Osteoblast (primary cell): ENCODE data around the gene MRM1. TPM values are rescaled to one million over a fixed set of nuclear protein-coding genes. Genes with fewer than 3 reads are reported as not detected.

Experiments
- DNase-seq: peaks from one replicate; pipeline ENCODE4 v3.0.0; 2011; ENCODE audit warnings: low spot score, mixed read lengths; ENCODE audit not compliant: insufficient read length; ENCODE audit errors: missing footprints
- H2AFZ ChIP-seq: 2 replicates; pipeline ENCODE4 v1.6.0; 2011; ENCODE audit warnings: mild to moderate bottlenecking, low read length
- H3K27ac ChIP-seq: 2 replicates; pipeline ENCODE4 v1.5.1; 2011; ENCODE audit warnings: mild to moderate bottlenecking, low read depth, low read length, moderate library complexity
- H3K27me3 ChIP-seq: 2 replicates; pipeline ENCODE4 v1.6.0; 2012; ENCODE audit warnings: mild to moderate bottlenecking, control low read depth, inconsistent platforms, low read length, moderate library complexity; ENCODE audit not compliant: insufficient read depth
- H3K36me3 ChIP-seq: 2 replicates; pipeline ENCODE4 v1.5.1; 2011; ENCODE audit warnings: mild to moderate bottlenecking, low read length, control low read depth, moderate library complexity; ENCODE audit not compliant: insufficient read depth
- H3K4me1 ChIP-seq: 2 replicates; pipeline ENCODE4 v1.5.1; 2011; ENCODE audit warnings: mild to moderate bottlenecking, low read length, control low read depth, moderate library complexity; ENCODE audit not compliant: insufficient read depth
- H3K4me2 ChIP-seq: 2 replicates; pipeline ENCODE4 v1.6.0; 2011; ENCODE audit warnings: mild to moderate bottlenecking, low read length; ENCODE audit not compliant: insufficient read depth
- H3K4me3 ChIP-seq: fragments of 200-600 bp; sonication (generic); 3 replicates; pipeline ENCODE4 v1.5.1; 2012; ENCODE audit warnings: mild to moderate bottlenecking, low read length, inconsistent platforms; ENCODE audit not compliant: insufficient read depth
- H3K79me2 ChIP-seq: 2 replicates; pipeline ENCODE4 v1.6.0; 2012; ENCODE audit warnings: mild to moderate bottlenecking, low read length, control low read depth, inconsistent platforms; ENCODE audit not compliant: insufficient read depth
- H3K9me3 ChIP-seq: 2 replicates; pipeline ENCODE4 v1.5.1; 2011; ENCODE audit warnings: low read depth, low read length, control low read depth
- H4K20me1 ChIP-seq: 2 replicates; pipeline ENCODE4 v1.6.0; 2012; ENCODE audit warnings: mild to moderate bottlenecking, low read length, control low read depth; ENCODE audit not compliant: insufficient read depth
- total RNA-seq: library from RNA; depleted of rRNA; stranded (reverse); fragments of >200 nt; gene quantifications from 2 replicates; pipeline ENCODE4 v1.2.3, GENCODE V29; 2012
- TF ChIP-seq, protein P1 (sequence below): IDR thresholded peaks from 2 replicates; pipeline ENCODE4 v1.5.1; 2011; ENCODE audit warnings: mild to moderate bottlenecking, low read depth, low read length, moderate library complexity; ENCODE audit errors: extremely low read depth

The MRM1 gene
- total RNA-seq, 1 donor = 4.0 TPM

GRCh38 chr17:36640346-36640745 is 39.0 kb downstream of the MRM1 start:
- DNase-seq = no peak
- H3K27me3 ChIP-seq = peaks cover 84% of the 10 kb centered on the region
- H3K9me3 ChIP-seq = no peaks in the 10 kb centered on the region
- TF ChIP-seq, protein P1, sequence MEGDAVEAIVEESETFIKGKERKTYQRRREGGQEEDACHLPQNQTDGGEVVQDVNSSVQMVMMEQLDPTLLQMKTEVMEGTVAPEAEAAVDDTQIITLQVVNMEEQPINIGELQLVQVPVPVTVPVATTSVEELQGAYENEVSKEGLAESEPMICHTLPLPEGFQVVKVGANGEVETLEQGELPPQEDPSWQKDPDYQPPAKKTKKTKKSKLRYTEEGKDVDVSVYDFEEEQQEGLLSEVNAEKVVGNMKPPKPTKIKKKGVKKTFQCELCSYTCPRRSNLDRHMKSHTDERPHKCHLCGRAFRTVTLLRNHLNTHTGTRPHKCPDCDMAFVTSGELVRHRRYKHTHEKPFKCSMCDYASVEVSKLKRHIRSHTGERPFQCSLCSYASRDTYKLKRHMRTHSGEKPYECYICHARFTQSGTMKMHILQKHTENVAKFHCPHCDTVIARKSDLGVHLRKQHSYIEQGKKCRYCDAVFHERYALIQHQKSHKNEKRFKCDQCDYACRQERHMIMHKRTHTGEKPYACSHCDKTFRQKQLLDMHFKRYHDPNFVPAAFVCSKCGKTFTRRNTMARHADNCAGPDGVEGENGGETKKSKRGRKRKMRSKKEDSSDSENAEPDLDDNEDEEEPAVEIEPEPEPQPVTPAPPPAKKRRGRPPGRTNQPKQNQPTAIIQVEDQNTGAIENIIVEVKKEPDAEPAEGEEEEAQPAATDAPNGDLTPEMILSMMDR = no peak
- H3K36me3 ChIP-seq = no peaks in the 10 kb centered on the region
- no peak overlapping the region for H3K27ac ChIP-seq
- peaks cover 4% of the 10 kb centered on the region for H3K4me1 ChIP-seq
- no peak overlapping the region for H3K4me3 ChIP-seq
- H3K4me2 ChIP-seq = no peak overlapping the region
- H3K79me2 ChIP-seq = no peaks in the 10 kb centered on the region
- H2AFZ ChIP-seq = no peak overlapping the region
- no peaks in the 10 kb centered on the region for H4K20me1 ChIP-seq

DNA sequence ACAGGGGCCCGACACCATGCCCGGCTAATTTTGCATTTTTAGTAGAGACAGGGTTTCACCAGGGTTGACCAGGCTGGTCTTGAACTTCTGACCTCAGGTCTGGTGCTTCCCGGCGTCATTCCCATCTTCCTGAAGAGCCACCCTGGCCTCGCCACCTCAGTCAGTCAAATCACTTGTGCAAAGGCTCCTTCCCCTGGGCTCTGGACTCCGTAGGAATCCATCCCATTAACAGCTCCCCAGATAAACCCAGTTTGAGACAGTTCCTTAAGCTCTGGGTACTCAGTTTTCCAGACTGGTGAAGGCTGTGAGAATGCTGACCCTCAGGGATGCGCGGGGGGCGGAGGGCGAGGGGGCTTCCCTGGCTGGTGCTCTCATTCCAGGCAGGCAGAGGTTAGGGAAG is 39.5 kb downstream of the MRM1 start:
- H2AFZ ChIP-seq = no peak overlapping the region
- no peaks in the 10 kb centered on the region for H3K9me3 ChIP-seq
- H3K36me3 ChIP-seq = no peaks in the 10 kb centered on the region
- H3K79me2 ChIP-seq = no peaks in the 10 kb centered on the region
- no peak overlapping the region for H3K4me3 ChIP-seq
- H3K4me2 ChIP-seq = no peak overlapping the region
- H3K4me1 ChIP-seq = peaks cover 4% of the 10 kb centered on the region
- no peak overlapping the region for H3K27ac ChIP-seq
- no peaks in the 10 kb centered on the region for H4K20me1 ChIP-seq
- TF ChIP-seq, protein P1 = no peak
- H3K27me3 ChIP-seq = peaks cover 85% of the 10 kb centered on the region
- DNase-seq = peak; percentile 37

DNA sequence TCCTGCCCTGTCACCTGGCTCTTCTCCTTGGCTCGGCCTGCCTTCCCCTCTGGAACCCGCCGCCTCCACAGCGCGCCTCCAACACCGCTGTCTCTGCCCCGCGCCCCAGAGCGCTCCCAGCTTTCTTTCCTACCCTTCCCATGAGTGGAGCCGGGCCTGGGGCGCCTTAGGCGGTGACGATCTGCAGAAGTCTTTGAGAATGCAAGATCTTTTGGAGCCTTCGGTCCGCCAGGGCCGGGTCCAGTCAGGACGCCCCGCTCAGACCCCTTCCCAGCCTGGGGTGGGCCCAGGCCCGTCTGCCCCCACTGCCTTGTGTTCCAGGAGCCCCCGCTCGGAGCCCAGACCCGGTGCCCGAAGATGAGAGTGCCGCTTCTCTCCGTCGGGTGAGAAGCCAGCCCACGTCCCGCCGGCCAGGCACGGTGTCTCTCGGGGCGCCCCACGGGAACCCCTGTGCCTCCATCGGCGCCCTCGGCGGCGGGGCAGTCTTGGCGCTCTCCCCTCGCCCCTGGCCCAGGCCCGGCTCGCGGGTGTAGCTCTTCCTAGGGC is 40.0 kb downstream of the MRM1 start:
- H3K27ac ChIP-seq = no peak overlapping the region
- no peak overlapping the region for H2AFZ ChIP-seq
- TF ChIP-seq, protein P1 = no peak
- peak overlapping the region; percentile 65 for H3K4me2 ChIP-seq
- no peaks in the 10 kb centered on the region for H3K79me2 ChIP-seq
- no peaks in the 10 kb centered on the region for H4K20me1 ChIP-seq
- H3K4me1 ChIP-seq = peaks cover 4% of the 10 kb centered on the region
- peak overlapping the region; percentile 56 for H3K4me3 ChIP-seq
- no peaks in the 10 kb centered on the region for H3K36me3 ChIP-seq
- DNase-seq = peak; percentile 83
- H3K27me3 ChIP-seq = peaks cover 90% of the 10 kb centered on the region
- H3K9me3 ChIP-seq = no peaks in the 10 kb centered on the region

DNA sequence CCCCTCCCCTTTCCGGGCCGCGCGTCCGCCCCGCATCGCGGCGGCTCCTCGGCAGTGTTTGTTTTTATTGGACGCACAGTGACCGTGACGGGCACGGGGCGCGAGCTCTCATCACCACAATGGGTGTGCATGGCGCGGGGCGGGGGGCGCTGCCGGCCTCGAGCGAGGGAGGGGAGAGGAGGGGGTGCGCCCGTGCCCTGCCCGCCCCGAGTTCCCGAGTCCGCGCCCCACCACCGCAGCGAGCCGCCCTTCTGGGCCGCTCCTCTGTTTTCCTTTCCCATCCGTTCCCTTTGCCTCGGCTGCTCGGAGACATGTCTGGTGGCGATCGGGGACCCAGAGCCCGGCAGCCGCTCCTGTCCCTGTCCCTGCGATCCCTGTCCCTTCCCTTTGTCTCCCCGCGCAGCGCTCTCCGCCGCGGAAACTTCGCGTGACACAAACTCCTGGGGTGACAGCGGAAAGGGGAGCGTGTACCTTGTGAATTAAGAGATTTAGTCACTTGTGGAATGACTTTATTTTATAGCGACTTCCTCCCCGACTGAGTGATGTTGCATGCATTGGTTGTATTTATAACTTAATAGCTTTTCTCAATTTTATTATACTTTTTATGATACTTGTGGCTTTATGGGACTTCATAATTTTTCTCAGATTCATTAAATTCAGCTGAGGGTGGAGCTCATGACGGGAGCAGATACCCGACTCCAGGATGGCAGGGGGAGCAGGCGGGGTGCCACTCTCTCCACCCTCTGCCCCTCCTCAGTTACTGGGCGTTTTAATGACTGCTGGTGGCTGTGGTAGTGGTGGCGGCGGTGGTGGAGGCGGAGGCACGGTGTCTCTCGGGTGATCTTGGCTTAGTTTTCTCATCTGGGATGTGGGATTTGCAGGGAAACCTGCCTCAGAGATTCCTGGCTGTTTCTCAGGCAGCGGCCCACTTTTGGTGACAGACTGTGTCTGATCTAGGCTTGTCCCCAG is 40.8 kb downstream of the MRM1 start:
- H3K4me3 ChIP-seq = peak overlapping the region; percentile 56

More for the DNA sequence above, 40.8 kb downstream of the MRM1 start:
- no peaks in the 10 kb centered on the region for H4K20me1 ChIP-seq
- TF ChIP-seq, protein P1 = no peak
- H3K9me3 ChIP-seq = no peaks in the 10 kb centered on the region
- peak; percentile 82 for DNase-seq
- no peak overlapping the region for H2AFZ ChIP-seq
- peaks cover 90% of the 10 kb centered on the region for H3K27me3 ChIP-seq
- H3K79me2 ChIP-seq = no peaks in the 10 kb centered on the region
- peak overlapping the region; percentile 65 for H3K4me2 ChIP-seq
- no peaks in the 10 kb centered on the region for H3K36me3 ChIP-seq
- peaks cover 4% of the 10 kb centered on the region for H3K4me1 ChIP-seq
- no peak overlapping the region for H3K27ac ChIP-seq
